ENCODE data around the gene CALCOCO1.
"Not testable (repeated sequence)": the region's sequence is repeated elsewhere in the genome, so short reads cannot be mapped to it uniquely, and the experiment has no call there.

The CALCOCO1 gene

DNA sequence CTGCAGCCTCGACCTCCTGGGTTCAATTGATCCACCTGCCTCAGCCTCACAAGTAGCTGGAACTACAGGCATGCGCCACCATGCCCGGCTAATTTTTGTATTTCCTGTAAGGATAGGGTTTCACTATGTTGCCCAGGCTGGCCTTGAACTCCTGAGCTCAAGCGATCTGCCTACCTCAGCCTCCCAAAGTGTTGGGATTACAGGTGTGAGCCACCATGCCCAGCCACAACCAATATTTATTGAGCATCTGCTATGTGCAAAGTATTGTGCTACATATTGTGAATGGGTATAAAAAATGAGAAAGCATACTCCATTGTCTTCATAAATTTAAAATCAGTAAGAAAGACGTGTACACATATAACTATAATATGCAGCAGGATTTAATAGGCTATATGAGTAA, 47.2 kb downstream of the CALCOCO1 start:
- H3K9ac ChIP-seq (ENCODE audit: low read length); H3K36me3 ChIP-seq (ENCODE audit: control insufficient read depth in 1 of 2, insufficient read depth in 2 of 2, low read depth in 1 of 2, low read length in 2 of 2); H2AK5ac ChIP-seq (ENCODE audit: low read length, severe bottlenecking); H3K23ac ChIP-seq (ENCODE audit: low read length in 2 of 2); H4K8ac ChIP-seq (ENCODE audit: low read length); H3K14ac ChIP-seq (ENCODE audit: low read length in 2 of 2); H3K79me1 ChIP-seq (replicated peaks; ENCODE audit: low read length, poor library complexity, severe bottlenecking); H3K4ac ChIP-seq (ENCODE audit: low read depth in 1 of 2, low read length in 2 of 2); H3K27me3 ChIP-seq (ENCODE audit: control insufficient read depth in 1 of 2, insufficient read depth in 1 of 2, low read length in 2 of 2); H2BK120ac ChIP-seq (ENCODE audit: low read depth, low read length); H3K4me2 ChIP-seq (ENCODE audit: low read length, poor library complexity, severe bottlenecking); H3K27ac ChIP-seq (ENCODE audit: low read length, poor library complexity, severe bottlenecking); H2BK15ac ChIP-seq (ENCODE audit: low read depth, poor library complexity, severe bottlenecking); DNase-seq; H2AFZ ChIP-seq (ENCODE audit: low read depth, low read length); H2BK5ac ChIP-seq (ENCODE audit: low read depth, low read length, poor library complexity, severe bottlenecking); H3K4me3 ChIP-seq (ENCODE audit: insufficient read depth in 1 of 2, low read depth in 1 of 2, low read length in 2 of 2); H3K18ac ChIP-seq (ENCODE audit: low read depth in 1 of 2, low read length in 2 of 2); H4K91ac ChIP-seq (ENCODE audit: low read length); H2BK12ac ChIP-seq (ENCODE audit: low read length in 2 of 2); H3K9me3 ChIP-seq (ENCODE audit: control insufficient read depth, low read length): not testable (repeated sequence)
- 95% methylated on average over 4 of the region's 5 CpGs for WGBS
- H3K4me1 ChIP-seq (ENCODE audit: control insufficient read depth, insufficient read depth, low read depth, low read length), result peaks cover 11% of the 10 kb centered on the region

DNA sequence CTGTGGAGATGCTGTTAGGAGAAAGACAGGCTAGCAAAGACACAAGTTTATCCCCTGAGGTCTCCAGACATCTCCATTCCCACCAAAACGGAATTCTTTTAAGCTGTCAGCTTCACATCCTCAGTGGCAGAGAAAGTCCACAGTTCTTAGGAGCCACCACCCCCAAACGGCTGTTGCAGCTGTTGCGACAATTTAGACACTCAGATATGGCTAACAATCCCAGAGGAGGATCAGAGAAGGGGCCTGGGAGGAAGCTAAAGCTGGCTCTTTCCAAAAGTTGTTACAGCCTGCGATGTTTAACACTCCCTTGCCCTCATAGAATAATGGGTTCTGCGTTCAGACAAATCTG, 49.5 kb downstream of the CALCOCO1 start:
- H3K23ac ChIP-seq (ENCODE audit: low read length in 2 of 2), result no peak overlapping the region
- H3K4me1 ChIP-seq (ENCODE audit: control insufficient read depth, insufficient read depth, low read depth, low read length), result peaks cover 11% of the 10 kb centered on the region
- no peak overlapping the region for H3K18ac ChIP-seq (ENCODE audit: low read depth in 1 of 2, low read length in 2 of 2)
- peak overlapping the region in 1 of 2 experiments; percentile 40 for H3K4ac ChIP-seq (ENCODE audit: low read depth in 1 of 2, low read length in 2 of 2)
- no peak overlapping the region for H2BK5ac ChIP-seq (ENCODE audit: low read depth, low read length, poor library complexity, severe bottlenecking)
- no peak overlapping the region for H2AK5ac ChIP-seq (ENCODE audit: low read length, severe bottlenecking)
- H3K79me1 ChIP-seq (replicated peaks; ENCODE audit: low read length, poor library complexity, severe bottlenecking), result peaks cover 3% of the 10 kb centered on the region
- no peak overlapping the region for H3K4me2 ChIP-seq (ENCODE audit: low read length, poor library complexity, severe bottlenecking)
- H2BK12ac ChIP-seq (ENCODE audit: low read length in 2 of 2), result no peak overlapping the region
- DNase-seq, result no peak
- H3K14ac ChIP-seq (ENCODE audit: low read length in 2 of 2), result no peak overlapping the region
- H3K4me3 ChIP-seq (ENCODE audit: insufficient read depth in 1 of 2, low read depth in 1 of 2, low read length in 2 of 2), result peak overlapping the region in 1 of 2 experiments; percentile 67
- H3K9ac ChIP-seq (ENCODE audit: low read length), result peak overlapping the region; percentile 91
- no peak overlapping the region for H3K27ac ChIP-seq (ENCODE audit: low read length, poor library complexity, severe bottlenecking)
- no peaks in the 10 kb centered on the region for H3K27me3 ChIP-seq (ENCODE audit: control insufficient read depth in 1 of 2, insufficient read depth in 1 of 2, low read length in 2 of 2)
- H2BK15ac ChIP-seq (ENCODE audit: low read depth, poor library complexity, severe bottlenecking), result no peak overlapping the region
- H3K36me3 ChIP-seq (ENCODE audit: control insufficient read depth in 1 of 2, insufficient read depth in 2 of 2, low read depth in 1 of 2, low read length in 2 of 2), result peaks cover 6 to 12% of the 10 kb centered on the region in 2 experiments
- H3K9me3 ChIP-seq (ENCODE audit: control insufficient read depth, low read length), result no peaks in the 10 kb centered on the region
- no peak overlapping the region for H2BK120ac ChIP-seq (ENCODE audit: low read depth, low read length)
- peak overlapping the region; percentile 87 for H2AFZ ChIP-seq (ENCODE audit: low read depth, low read length)
- no peak overlapping the region for H4K91ac ChIP-seq (ENCODE audit: low read length)
- 73% methylated on average over 5 of the region's 5 CpGs for WGBS
- peak overlapping the region; percentile 94 for H4K8ac ChIP-seq (ENCODE audit: low read length)

DNA sequence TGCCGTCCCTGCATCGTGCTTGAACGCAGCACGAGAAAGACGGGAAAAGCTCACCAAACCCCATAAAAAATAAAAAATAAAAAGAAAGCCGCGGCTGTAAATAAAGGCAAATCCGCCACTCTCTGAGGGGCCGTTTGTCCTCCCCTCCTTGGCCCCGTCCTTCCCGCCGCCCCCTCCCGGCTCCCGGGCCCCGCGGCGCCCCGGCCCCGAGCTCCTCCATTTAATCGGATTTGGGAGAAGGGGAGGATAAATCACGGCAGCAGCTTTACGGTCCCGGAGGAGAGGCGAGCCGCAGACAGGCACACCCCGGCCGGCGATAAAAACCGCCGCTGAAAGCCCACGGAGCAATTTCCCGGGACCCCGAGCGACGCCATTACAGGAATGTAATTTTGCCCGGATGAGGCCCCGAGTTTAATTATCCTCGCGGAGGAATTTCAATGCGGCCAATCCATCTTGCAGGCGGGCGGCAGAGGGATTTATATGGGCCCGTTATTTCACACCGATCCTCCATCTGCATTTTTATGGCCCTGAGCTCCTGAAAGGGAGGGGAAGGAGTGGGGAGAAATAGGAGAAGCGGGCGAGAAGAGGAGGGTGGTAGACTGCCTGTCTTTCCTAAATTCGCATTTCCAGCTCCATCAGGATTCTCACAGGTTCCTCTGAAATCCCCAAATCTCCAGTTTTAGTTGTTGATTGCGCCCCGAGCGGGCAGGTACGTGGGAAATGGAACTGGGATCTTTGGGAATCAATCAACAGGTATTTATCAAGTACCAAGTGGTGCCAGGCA, 50.0 kb downstream of the CALCOCO1 start:
- no peak overlapping the region for H3K23ac ChIP-seq (ENCODE audit: low read length in 2 of 2)
- peak overlapping the region; percentile 53 for H2BK5ac ChIP-seq (ENCODE audit: low read depth, low read length, poor library complexity, severe bottlenecking)
- peak overlapping the region in 1 of 2 experiments; percentile 67 for H3K4me3 ChIP-seq (ENCODE audit: insufficient read depth in 1 of 2, low read depth in 1 of 2, low read length in 2 of 2)
- peak overlapping the region; percentile 99 for H4K8ac ChIP-seq (ENCODE audit: low read length)
- peak overlapping the region; percentile 74 for H3K27ac ChIP-seq (ENCODE audit: low read length, poor library complexity, severe bottlenecking)
- H3K4ac ChIP-seq (ENCODE audit: low read depth in 1 of 2, low read length in 2 of 2), result peak overlapping the region; percentile 20 to 45
- H2BK12ac ChIP-seq (ENCODE audit: low read length in 2 of 2), result peak overlapping the region in 1 of 2 experiments; percentile 21
- no peaks in the 10 kb centered on the region for H3K9me3 ChIP-seq (ENCODE audit: control insufficient read depth, low read length)
- peak overlapping the region; percentile 16 for H2AK5ac ChIP-seq (ENCODE audit: low read length, severe bottlenecking)
- DNase-seq, result peak; percentile 8
- H3K4me1 ChIP-seq (ENCODE audit: control insufficient read depth, insufficient read depth, low read depth, low read length), result peaks cover 11% of the 10 kb centered on the region
- peak overlapping the region; percentile 87 for H2AFZ ChIP-seq (ENCODE audit: low read depth, low read length)
- H3K36me3 ChIP-seq (ENCODE audit: control insufficient read depth in 1 of 2, insufficient read depth in 2 of 2, low read depth in 1 of 2, low read length in 2 of 2), result peaks cover 9 to 18% of the 10 kb centered on the region in 2 experiments
- H3K27me3 ChIP-seq (ENCODE audit: control insufficient read depth in 1 of 2, insufficient read depth in 1 of 2, low read length in 2 of 2), result no peaks in the 10 kb centered on the region
- peak overlapping the region; percentile 91 for H3K9ac ChIP-seq (ENCODE audit: low read length)
- peak overlapping the region in 1 of 2 experiments; percentile 88 for H3K14ac ChIP-seq (ENCODE audit: low read length in 2 of 2)
- H4K91ac ChIP-seq (ENCODE audit: low read length), result peak overlapping the region; percentile 80
- WGBS, result 9% methylated on average over 46 of the region's 51 CpGs
- H2BK120ac ChIP-seq (ENCODE audit: low read depth, low read length), result peak overlapping the region; percentile 86
- H3K79me1 ChIP-seq (replicated peaks; ENCODE audit: low read length, poor library complexity, severe bottlenecking), result peaks cover 6% of the 10 kb centered on the region
- peak overlapping the region; percentile 93 for H2BK15ac ChIP-seq (ENCODE audit: low read depth, poor library complexity, severe bottlenecking)
- H3K18ac ChIP-seq (ENCODE audit: low read depth in 1 of 2, low read length in 2 of 2), result peak overlapping the region; percentile 73 to 88
- peak overlapping the region; percentile 35 for H3K4me2 ChIP-seq (ENCODE audit: low read length, poor library complexity, severe bottlenecking)

DNA sequence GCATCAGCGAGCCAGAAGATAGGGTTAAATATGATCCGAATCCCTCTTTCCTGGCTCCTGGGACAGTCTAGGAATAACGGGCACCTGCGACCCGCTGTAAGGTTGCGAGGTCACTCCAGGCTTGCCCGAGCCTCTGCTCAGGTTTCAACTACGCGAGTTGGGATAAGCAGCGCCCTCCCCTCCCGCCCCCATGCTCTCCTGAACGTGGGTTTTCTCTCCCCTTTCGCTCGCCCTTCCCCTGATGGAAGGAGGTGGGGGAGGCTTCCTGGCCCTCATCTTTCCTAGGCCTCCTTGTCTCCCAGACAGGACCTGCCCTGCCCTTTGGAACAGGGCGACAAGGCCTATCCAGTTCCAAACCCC, 50.6 kb downstream of the CALCOCO1 start:
- Histone ChIP-seq H3K9ac (ENCODE audit: low read length) (peak overlapping the region; percentile 91), H3K4ac (ENCODE audit: low read depth in 1 of 2, low read length in 2 of 2) (peak overlapping the region; percentile 20 to 45), H2BK5ac (ENCODE audit: low read depth, low read length, poor library complexity, severe bottlenecking) (no peak overlapping the region), H3K27me3 (ENCODE audit: control insufficient read depth in 1 of 2, insufficient read depth in 1 of 2, low read length in 2 of 2) (no peaks in the 10 kb centered on the region), H2BK15ac (ENCODE audit: low read depth, poor library complexity, severe bottlenecking) (peak overlapping the region; percentile 70), H3K9me3 (ENCODE audit: control insufficient read depth, low read length) (no peaks in the 10 kb centered on the region), H3K36me3 (ENCODE audit: control insufficient read depth in 1 of 2, insufficient read depth in 2 of 2, low read depth in 1 of 2, low read length in 2 of 2) (peaks cover 14 to 24% of the 10 kb centered on the region in 2 experiments), H2BK120ac (ENCODE audit: low read depth, low read length) (peak overlapping the region; percentile 86), H3K79me1 (replicated peaks; ENCODE audit: low read length, poor library complexity, severe bottlenecking) (peaks cover 8% of the 10 kb centered on the region), H4K91ac (ENCODE audit: low read length) (peak overlapping the region; percentile 80), H3K4me2 (ENCODE audit: low read length, poor library complexity, severe bottlenecking) (peak overlapping the region; percentile 59), H3K4me3 (ENCODE audit: insufficient read depth in 1 of 2, low read depth in 1 of 2, low read length in 2 of 2) (peak overlapping the region in 1 of 2 experiments; percentile 67), H3K23ac (ENCODE audit: low read length in 2 of 2) (no peak overlapping the region), H4K8ac (ENCODE audit: low read length) (peak overlapping the region; percentile 99), H2AFZ (ENCODE audit: low read depth, low read length) (peak overlapping the region; percentile 43), H2BK12ac (ENCODE audit: low read length in 2 of 2) (peak overlapping the region in 1 of 2 experiments; percentile 8), H3K27ac (ENCODE audit: low read length, poor library complexity, severe bottlenecking) (peak overlapping the region; percentile 74), H3K14ac (ENCODE audit: low read length in 2 of 2) (peak overlapping the region in 1 of 2 experiments; percentile 23), H3K18ac (ENCODE audit: low read depth in 1 of 2, low read length in 2 of 2) (peak overlapping the region; percentile 73 to 88), H2AK5ac (ENCODE audit: low read length, severe bottlenecking) (peak overlapping the region; percentile 16), H3K4me1 (ENCODE audit: control insufficient read depth, insufficient read depth, low read depth, low read length) (peaks cover 13% of the 10 kb centered on the region)
- DNase-seq, result peak; percentile 44
- WGBS, result 36% methylated on average over 11 of the region's 15 CpGs

Data from mesenchymal stem cell (in vitro differentiated cells and primary cell).